HepG2 (cell line): Measurements from ENCODE around the gene TNP2. TPM values are rescaled to one million over a fixed set of nuclear protein-coding genes. Genes with fewer than 3 reads are reported as not detected.
A peak's percentile ranks its signal among the peaks of the same experiment; 100 is the strongest.

Experiments
- ARID2 ChIP-seq: sonication (generic); formaldehyde crosslinking; IDR thresholded peaks from 2 replicates; pipeline ENCODE4 v1.8.1; 2022; ENCODE audit warnings: mild to moderate bottlenecking, missing genetic modification reagents, borderline replicate concordance
- FOSL1 ChIP-seq: sonication (generic); formaldehyde crosslinking; IDR thresholded peaks from 2 replicates; pipeline ENCODE4 v1.9.0; 2021; ENCODE audit warnings: missing genetic modification reagents, borderline replicate concordance
- HCFC1 ChIP-seq: fragments of 150-350 bp; IDR thresholded peaks from 2 replicates; pipeline ENCODE4 v1.6.1; 2014; ENCODE audit warnings: low read depth, low read length
- JARID2 ChIP-seq: sonication (generic); formaldehyde crosslinking; IDR thresholded peaks from 2 replicates; pipeline ENCODE4 v1.8.1; 2023; ENCODE audit warnings: missing genetic modification reagents, inconsistent platforms; ENCODE audit not compliant: insufficient replicate concordance
- KLF13 ChIP-seq: sonication (generic); formaldehyde crosslinking; IDR thresholded peaks from 2 replicates; pipeline ENCODE4 v1.4.0; 2020; ENCODE audit warnings: mild to moderate bottlenecking, missing genetic modification reagents
- NCOA5 ChIP-seq: sonication (generic); formaldehyde crosslinking; IDR thresholded peaks from 2 replicates; pipeline ENCODE4 v1.4.0; 2020; ENCODE audit warnings: missing genetic modification reagents
- NCOR1 ChIP-seq: fragments of 200-600 bp; sonication (generic); IDR thresholded peaks from 2 replicates; pipeline ENCODE4 v1.7.0; 2017; ENCODE audit warnings: antibody characterized with exemption, low read length, borderline replicate concordance
- REPIN1 ChIP-seq: sonication (generic); formaldehyde crosslinking; IDR thresholded peaks from 2 replicates; pipeline ENCODE4 v1.8.0; 2022; ENCODE audit warnings: missing genetic modification reagents, low read depth, mild to moderate bottlenecking, borderline replicate concordance
- RNF2 ChIP-seq: fragments of 450-650 bp; conservative IDR thresholded peaks from 2 replicates; pipeline ENCODE4 v1.6.1; 2016; ENCODE audit warnings: low read depth
- SYNCRIP ChIP-seq: fragments of 200-400 bp; formaldehyde crosslinking; IDR thresholded peaks from 2 replicates; pipeline ENCODE4 v1.6.1; 2018; ENCODE audit warnings: mild to moderate bottlenecking, low read depth, low read length; ENCODE audit not compliant: insufficient read depth
- ZNF235 ChIP-seq: sonication (generic); formaldehyde crosslinking; IDR thresholded peaks from 2 replicates; pipeline ENCODE4 v1.8.1; 2023; ENCODE audit warnings: mild to moderate bottlenecking, missing genetic modification reagents, borderline replicate concordance
- ZNF563 ChIP-seq: sonication (generic); formaldehyde crosslinking; IDR thresholded peaks from 2 replicates; pipeline ENCODE4 v1.8.0; 2022; ENCODE audit warnings: mild to moderate bottlenecking, moderate library complexity, missing genetic modification reagents
- ZNF737 ChIP-seq: sonication (generic); formaldehyde crosslinking; IDR thresholded peaks from 2 replicates; pipeline ENCODE4 v1.5.0; 2020; ENCODE audit warnings: missing genetic modification reagents, mild to moderate bottlenecking, borderline replicate concordance
- polyA plus RNA-seq, 8 experiments: library from polyadenylated mRNA; depleted of rRNA in 3 of 8; stranded (reverse) in 7 of 8; unstranded in 1 of 8; fragments of >200 nt; fragmentation: Illumina TruSeq in 4 of 8; extraction: Trizol in 4 of 8; gene quantifications; 2 replicates each; pipeline versions ENCODE4 v1.2.1 to v1.2.3, GENCODE V29; 2011 to 2016; ENCODE audit warnings: low read depth in 4 of 8, missing spikeins in 1 of 8, mixed read lengths in 1 of 8; ENCODE audit not compliant: insufficient read depth in 1 of 8
- total RNA-seq, 5 experiments: library from RNA; depleted of rRNA; stranded (reverse); fragments of >200 nt; fragmentation: Illumina TruSeq; extraction: Trizol; gene quantifications; 2 replicates each; pipeline ENCODE4 v1.2.3, GENCODE V29; 2016; ENCODE audit warnings: low read depth in 1 of 5
- TF ChIP-seq, protein P1 (sequence below): sonication (generic); formaldehyde crosslinking; IDR thresholded peaks from 2 replicates; pipeline ENCODE4 v1.5.1; 2020; ENCODE audit warnings: mild to moderate bottlenecking, moderate library complexity, missing genetic modification reagents
- TF ChIP-seq, protein P2 (sequence below): sonication (generic); formaldehyde crosslinking; conservative IDR thresholded peaks from 2 replicates; pipeline ENCODE4 v1.4.0; 2020; ENCODE audit warnings: missing genetic modification reagents
- TF ChIP-seq, protein P3 (sequence below): sonication (generic); formaldehyde crosslinking; IDR thresholded peaks from 2 replicates; pipeline ENCODE4 v1.5.0; 2020; ENCODE audit warnings: missing genetic modification reagents
- TF ChIP-seq, protein P4 (sequence below), 2 experiments: sonication (generic) in 1 of 2; formaldehyde crosslinking in 1 of 2; IDR thresholded peaks; 2 replicates each; pipeline versions ENCODE4 v1.4.0 to v1.6.1; 2016 to 2020; ENCODE audit warnings: borderline replicate concordance in 1 of 2, low read depth in 1 of 2, mild to moderate bottlenecking in 1 of 2, missing genetic modification reagents in 1 of 2
- TF ChIP-seq, protein P5 (sequence below): sonication (generic); formaldehyde crosslinking; IDR thresholded peaks from 2 replicates; pipeline ENCODE4 v1.5.1; 2020; ENCODE audit warnings: missing genetic modification reagents, mild to moderate bottlenecking, borderline replicate concordance

The TNP2 gene
- total and polyA plus RNA-seq, 2 of the 13 experiments (the other 11 are each of a cell fraction or from before 2014, with no cell fraction given) = not detected

DNA sequence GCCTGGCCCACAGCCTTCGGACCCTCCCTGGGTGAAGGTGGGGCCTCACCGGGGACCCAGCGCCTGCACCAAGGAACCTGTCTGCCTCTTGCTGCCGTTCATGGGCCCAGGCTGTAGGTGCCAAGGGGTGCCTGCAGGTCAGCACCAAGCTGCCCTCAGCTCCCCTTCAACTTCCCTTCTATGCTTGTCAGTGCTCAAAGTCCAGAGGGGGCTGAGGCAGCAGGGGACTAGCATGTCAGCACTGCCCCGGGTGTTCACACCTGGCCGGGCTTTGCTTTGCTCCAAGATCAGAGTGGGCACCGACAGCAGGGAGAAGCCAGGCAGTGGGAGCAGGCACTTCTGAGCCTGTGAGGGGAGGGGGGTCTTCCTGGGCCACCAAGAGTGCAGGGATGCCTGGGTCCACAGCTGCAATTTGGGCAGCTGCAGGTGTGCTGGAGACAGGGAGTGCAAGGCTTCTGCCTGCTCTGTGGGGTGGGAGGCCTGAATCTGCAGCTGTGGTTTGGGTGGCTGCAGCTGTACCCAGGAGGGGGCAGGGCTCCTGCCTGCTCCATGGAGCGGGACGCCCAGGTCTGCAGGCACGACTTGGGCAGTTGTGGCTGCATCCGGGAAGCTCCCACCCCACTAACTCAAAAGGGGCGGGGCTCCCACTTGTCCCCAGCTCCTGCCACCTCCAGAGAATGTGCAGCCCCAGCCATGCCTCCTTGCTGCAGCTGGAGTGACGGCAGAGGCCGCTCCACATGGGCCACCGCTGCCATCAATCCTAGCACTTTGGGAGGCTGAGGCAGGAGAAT is 39.6 kb upstream of the TNP2 start (continued):
- TF ChIP-seq RNF2 (no peak), KLF13 (CRISPR knock-in tag) (peak; percentile 13; the same call in 1 of the 2 replicates), REPIN1 (CRISPR knock-in tag) (0 out of 2 replicates have a peak, but pooled peaks have one; percentile 40), ZNF737 (CRISPR knock-in tag) (no peak), HCFC1 (no peak), ZNF235 (CRISPR knock-in tag) (0 out of 2 replicates have a peak, but pooled peaks have one; percentile 80), NCOR1 (peak; percentile 72; the same call in 1 of the 2 replicates), FOSL1 (CRISPR knock-in tag) (no peak), SYNCRIP (no peak), ARID2 (CRISPR knock-in tag) (peak; percentile 82; the same call in 1 of the 2 replicates), NCOA5 (CRISPR knock-in tag) (no peak), ZNF563 (CRISPR knock-in tag) (no peak), JARID2 (no peak)
- TF ChIP-seq, protein P1, sequence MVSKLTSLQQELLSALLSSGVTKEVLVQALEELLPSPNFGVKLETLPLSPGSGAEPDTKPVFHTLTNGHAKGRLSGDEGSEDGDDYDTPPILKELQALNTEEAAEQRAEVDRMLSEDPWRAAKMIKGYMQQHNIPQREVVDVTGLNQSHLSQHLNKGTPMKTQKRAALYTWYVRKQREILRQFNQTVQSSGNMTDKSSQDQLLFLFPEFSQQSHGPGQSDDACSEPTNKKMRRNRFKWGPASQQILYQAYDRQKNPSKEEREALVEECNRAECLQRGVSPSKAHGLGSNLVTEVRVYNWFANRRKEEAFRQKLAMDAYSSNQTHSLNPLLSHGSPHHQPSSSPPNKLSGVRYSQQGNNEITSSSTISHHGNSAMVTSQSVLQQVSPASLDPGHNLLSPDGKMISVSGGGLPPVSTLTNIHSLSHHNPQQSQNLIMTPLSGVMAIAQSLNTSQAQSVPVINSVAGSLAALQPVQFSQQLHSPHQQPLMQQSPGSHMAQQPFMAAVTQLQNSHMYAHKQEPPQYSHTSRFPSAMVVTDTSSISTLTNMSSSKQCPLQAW (CRISPR knock-in tag) = peak; percentile 19; the same call in 1 of the 2 replicates
- TF ChIP-seq, protein P2, sequence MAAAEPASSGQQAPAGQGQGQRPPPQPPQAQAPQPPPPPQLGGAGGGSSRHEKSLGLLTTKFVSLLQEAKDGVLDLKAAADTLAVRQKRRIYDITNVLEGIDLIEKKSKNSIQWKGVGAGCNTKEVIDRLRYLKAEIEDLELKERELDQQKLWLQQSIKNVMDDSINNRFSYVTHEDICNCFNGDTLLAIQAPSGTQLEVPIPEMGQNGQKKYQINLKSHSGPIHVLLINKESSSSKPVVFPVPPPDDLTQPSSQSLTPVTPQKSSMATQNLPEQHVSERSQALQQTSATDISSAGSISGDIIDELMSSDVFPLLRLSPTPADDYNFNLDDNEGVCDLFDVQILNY (CRISPR knock-in tag) = no peak
- TF ChIP-seq, protein P3, sequence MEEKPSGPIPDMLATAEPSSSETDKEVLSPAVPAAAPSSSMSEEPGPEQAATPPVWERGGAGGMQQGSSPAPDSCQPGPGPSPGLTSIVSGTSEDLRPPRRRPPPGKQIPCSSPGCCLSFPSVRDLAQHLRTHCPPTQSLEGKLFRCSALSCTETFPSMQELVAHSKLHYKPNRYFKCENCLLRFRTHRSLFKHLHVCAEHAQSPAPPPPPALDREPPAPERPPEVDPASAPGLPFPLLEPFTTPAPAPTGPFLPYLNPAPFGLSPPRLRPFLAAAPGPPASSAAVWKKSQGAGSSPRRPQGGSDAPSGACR (CRISPR knock-in tag) = peak; percentile 87
- TF ChIP-seq, protein P4, sequence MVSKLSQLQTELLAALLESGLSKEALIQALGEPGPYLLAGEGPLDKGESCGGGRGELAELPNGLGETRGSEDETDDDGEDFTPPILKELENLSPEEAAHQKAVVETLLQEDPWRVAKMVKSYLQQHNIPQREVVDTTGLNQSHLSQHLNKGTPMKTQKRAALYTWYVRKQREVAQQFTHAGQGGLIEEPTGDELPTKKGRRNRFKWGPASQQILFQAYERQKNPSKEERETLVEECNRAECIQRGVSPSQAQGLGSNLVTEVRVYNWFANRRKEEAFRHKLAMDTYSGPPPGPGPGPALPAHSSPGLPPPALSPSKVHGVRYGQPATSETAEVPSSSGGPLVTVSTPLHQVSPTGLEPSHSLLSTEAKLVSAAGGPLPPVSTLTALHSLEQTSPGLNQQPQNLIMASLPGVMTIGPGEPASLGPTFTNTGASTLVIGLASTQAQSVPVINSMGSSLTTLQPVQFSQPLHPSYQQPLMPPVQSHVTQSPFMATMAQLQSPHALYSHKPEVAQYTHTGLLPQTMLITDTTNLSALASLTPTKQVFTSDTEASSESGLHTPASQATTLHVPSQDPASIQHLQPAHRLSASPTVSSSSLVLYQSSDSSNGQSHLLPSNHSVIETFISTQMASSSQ (IDR thresholded peaks at IDR 0.05; ENCODE audit: low read depth) = no peak
- TF ChIP-seq, protein P4 (CRISPR knock-in tag; IDR thresholded peaks at IDR 0.05; ENCODE audit: borderline replicate concordance) = peak; percentile 28; the same call in 1 of the 2 replicates
- TF ChIP-seq, protein P5, sequence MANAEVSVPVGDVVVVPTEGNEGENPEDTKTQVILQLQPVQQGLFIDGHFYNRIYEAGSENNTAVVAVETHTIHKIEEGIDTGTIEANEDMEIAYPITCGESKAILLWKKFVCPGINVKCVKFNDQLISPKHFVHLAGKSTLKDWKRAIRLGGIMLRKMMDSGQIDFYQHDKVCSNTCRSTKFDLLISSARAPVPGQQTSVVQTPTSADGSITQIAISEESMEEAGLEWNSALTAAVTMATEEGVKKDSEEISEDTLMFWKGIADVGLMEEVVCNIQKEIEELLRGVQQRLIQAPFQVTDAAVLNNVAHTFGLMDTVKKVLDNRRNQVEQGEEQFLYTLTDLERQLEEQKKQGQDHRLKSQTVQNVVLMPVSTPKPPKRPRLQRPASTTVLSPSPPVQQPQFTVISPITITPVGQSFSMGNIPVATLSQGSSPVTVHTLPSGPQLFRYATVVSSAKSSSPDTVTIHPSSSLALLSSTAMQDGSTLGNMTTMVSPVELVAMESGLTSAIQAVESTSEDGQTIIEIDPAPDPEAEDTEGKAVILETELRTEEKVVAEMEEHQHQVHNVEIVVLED = peak; percentile 18
